Left ventricle myocardium superior (tissue), 1 donor: Measurements from ENCODE around the gene PTPRM. TPM values are rescaled to one million over a fixed set of nuclear protein-coding genes. Genes with fewer than 3 reads are reported as not detected.

Experiments
- ATAC-seq: fragments of 200-7000 bp; cut with Tn5 transposase; one replicate; pipeline ENCODE4 v1.9.1; 2020; ENCODE audit warnings: mild to moderate bottlenecking, moderate library complexity
- DNase-seq: peaks from one replicate; pipeline ENCODE4 v3.0.0-alpha.2; 2020
- intact Hi-C: fragments of 100-400 bp; cut with micrococcal nuclease; formaldehyde crosslinking; loops from one replicate; pipeline ENCODE4 v1.11.0; 2022
- total RNA-seq: library from RNA; stranded (reverse); fragmentation: NEBNext Ultra II Directional; extraction: Animal tissue kit (Norgen Biotek cat#: 25700); gene quantifications from one replicate; pipeline ENCODE4 v1.2.1, GENCODE V29; 2021
- donor health status: DM: no; HTN: yes; CAD: no; lungs with severe emphysema.

The PTPRM gene
- total RNA-seq, 1 donor from 2014 or later = 100 TPM

DNA sequence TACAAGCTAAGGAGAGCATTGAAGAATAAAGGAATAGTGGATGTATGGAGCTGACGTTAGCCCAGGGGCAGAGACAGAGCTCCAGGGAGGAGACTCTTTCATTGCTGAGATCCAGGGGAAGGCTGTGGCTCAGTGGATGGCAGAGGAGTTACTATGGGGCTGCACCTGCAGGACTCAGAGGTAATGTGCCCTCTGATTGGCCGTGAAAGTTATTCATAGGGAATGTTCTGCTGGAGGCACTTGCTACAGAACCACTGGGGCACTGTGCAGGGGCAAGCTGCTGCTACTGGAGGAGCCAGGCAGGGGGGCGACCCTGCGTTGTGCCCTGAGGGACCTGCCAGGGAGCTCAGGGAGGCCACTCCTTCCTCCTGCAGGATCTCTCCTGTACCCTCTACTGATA is 199.2 kb downstream of the PTPRM start:
- intact Hi-C loops = no loop called here
- ATAC-seq = peak; percentile 53
- no peak for DNase-seq

DNA sequence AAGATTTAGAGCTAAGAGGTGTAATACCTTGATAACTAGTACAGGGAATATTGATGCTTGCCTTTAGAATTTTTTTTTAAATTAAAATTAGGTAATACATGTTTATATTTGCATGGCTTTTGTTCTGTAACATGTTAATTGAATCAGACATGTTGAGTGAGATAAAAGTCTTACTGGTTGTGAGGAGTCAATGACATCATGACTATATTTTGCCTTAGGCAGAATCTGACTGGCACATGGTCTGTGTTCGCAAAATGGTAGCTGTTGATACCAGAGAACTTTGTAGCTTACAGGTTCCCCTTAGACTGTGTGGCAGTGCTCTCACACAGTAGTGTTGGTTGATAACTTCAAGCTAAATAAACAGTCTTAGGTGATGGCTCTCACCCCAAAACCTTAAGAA is 199.7 kb downstream of the PTPRM start:
- DNase-seq = no peak
- peak; percentile 43 for ATAC-seq
- intact Hi-C loops = no loop called here

- intact Hi-C loops = no loop called here
- ATAC-seq (peak; percentile 60), DNase-seq (no peak)
Measured at GRCh38 chr18:7770908-7771307, 203.8 kb downstream of the PTPRM start.

DNA sequence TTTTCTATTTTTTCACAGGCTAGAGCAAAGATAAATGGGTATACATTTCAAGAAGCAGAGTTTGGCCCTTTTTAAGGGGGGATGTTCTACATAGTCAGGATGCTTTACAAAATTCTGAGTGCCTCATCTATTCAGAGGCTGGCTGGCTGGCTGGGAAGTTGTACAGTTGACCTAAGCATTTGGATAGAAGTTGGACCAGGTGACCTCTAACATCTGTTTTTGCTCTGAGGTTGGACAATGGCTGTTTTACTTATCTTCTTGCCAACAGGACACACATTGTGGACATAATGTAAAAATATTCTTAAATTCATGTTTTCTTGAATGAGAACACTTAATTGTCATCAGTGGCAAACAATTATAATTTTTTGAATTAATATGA is 205.4 kb downstream of the PTPRM start:
- ATAC-seq (peak; percentile 38), DNase-seq (no peak)
- intact Hi-C loops = no loop called here

GRCh38 chr18:7772951-7773350 is 205.8 kb downstream of the PTPRM start:
- intact Hi-C loops = no loop called here
- ATAC-seq (no peak), DNase-seq (no peak)

DNA sequence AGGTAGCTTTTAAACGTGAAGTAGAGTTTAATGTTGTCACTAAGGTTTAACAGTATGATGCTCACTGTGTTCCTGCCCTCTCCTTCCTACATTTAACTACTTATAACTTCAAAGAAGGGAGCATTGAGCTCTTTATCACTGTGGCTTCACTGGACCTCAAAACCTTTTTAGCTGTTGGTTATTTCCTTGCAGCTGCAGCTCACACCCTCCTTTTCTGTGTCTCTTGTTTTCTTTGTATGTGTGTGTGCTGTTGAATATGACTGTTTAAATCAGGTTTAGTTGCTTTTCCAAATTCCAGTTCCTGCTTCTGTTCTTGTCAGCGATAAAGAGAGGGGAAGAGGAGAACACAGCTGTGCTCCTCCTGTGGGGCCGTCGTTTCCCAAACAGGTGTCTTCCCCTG is 208.0 kb downstream of the PTPRM start:
- intact Hi-C loops = no loop called here
- ATAC-seq (no peak), DNase-seq (no peak)

- DNase-seq (no peak), ATAC-seq (no peak)
- intact Hi-C loops = no loop called here
Measured at GRCh38 chr18:7775843-7776242, 208.7 kb downstream of the PTPRM start.

GRCh38 chr18:7778181-7778580 is 211.1 kb downstream of the PTPRM start:
- ATAC-seq = no peak
- DNase-seq = no peak
- intact Hi-C loops = no loop called here

- DNase-seq = no peak
- intact Hi-C loops = no loop called here
- no peak for ATAC-seq
Measured at GRCh38 chr18:7779211-7779610, 212.1 kb downstream of the PTPRM start.

DNA sequence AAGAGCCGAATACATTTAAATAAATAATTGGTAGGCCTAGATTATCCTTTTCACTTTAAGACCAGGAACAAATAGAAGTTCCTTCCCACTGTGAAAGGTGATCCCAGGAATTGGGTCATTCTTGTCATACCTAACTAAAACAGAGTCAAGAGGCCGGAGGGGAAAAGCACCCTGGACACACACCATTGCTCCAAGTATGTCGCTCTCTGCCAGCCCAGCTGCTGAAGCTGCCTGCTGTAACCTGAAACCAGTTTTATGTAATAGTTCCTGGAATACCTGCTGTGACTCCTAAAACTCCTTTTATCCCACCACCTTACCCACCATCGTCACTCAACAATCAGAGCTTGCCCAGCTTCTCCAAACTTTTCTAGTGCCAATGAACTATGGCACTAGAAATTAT is 217.1 kb downstream of the PTPRM start:
- DNase-seq = no peak
- intact Hi-C loops = no loop called here
- ATAC-seq = no peak

DNA sequence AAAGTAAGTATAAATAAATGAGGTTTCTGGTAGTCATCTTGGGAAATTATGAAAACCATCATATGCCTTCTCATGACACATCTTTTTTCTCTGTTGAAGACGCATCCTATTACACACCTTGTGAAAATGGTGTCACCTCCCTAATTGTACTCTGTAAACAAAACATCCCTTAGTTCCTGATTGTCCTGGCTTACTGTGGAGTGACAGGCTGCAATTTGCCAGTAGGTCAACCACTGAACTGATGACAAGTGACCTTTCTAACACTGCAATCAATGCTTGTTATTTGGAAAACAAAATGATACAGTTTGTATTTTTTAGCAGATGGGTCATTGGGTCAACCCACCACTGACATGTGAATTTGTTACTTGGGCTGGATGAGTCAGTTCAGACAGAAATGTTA is 219.5 kb downstream of the PTPRM start:
- intact Hi-C loops = no loop called here
- DNase-seq (no peak), ATAC-seq (no peak)

DNA sequence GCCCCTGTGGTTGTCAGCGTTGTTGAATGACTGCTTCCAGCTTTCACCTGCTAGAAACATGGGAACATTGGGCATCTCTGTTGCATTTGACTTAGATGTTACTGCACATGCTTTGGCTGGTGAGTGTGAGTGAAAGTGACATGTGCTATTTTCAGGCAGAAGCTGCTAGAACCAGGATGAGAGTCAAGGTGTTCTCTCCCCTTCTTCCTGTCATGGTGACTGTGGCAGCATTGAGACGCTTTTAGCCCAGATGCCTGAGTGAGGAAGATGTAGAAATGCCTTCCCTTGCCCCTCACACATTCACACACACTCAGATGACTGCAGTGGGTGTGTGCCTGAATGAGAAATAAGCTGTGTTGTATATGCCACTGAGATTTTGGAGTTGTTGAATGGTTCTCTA is 220.2 kb downstream of the PTPRM start:
- ATAC-seq = peak; percentile 47
- intact Hi-C loops = no loop called here
- no peak for DNase-seq

GRCh38 chr18:7789856-7790552 is 222.9 kb downstream of the PTPRM start:
- ATAC-seq (peak; percentile 55), DNase-seq (no peak)
- intact Hi-C loops = no loop called here

DNA sequence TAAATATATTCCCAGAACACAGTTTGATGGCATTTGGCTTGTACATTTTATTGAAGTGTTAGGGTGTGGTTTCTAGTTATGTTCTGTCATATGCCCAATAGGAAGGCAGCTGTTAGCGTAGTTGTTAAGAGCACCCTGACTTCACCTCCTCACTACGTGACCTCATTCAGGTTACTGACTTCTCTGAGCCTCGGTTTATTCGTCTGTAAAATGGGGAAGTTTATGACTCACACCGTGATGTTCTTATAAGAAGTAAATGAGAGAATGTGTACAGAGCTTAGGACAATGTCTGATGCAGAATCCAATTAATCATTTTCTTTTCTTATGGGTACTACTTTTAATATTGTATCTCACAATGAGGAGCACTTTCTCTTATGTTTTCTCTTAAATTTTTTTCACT is 226.0 kb downstream of the PTPRM start:
- ATAC-seq (no peak), DNase-seq (no peak)
- intact Hi-C loops = no loop called here

DNA sequence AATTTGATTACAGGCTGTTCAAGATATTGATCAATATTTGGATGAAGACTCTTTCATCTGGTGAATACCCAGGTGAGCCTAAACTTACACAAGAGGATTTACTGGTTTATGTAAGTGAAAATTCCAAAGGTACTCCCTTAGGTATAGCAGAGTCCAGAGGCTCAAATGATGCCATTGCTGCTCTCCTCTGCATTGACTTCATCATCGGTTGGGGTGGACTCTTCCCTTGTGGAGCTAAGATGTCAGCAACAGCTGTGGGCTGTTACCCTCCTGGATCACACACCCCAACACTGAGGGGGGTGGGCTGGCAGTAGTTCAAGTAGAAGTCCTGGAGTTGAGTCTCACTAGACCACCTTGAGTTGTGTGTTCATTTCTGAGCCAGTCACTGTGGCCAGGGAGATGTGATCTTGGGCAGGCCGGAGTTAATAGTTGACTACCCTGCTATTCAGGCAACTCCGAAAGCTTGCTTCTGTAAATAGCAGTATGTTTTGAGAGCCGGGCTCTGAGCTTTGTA is 236.9 kb downstream of the PTPRM start:
- ATAC-seq (no peak), DNase-seq (no peak)
- intact Hi-C loops = no loop called here

DNA sequence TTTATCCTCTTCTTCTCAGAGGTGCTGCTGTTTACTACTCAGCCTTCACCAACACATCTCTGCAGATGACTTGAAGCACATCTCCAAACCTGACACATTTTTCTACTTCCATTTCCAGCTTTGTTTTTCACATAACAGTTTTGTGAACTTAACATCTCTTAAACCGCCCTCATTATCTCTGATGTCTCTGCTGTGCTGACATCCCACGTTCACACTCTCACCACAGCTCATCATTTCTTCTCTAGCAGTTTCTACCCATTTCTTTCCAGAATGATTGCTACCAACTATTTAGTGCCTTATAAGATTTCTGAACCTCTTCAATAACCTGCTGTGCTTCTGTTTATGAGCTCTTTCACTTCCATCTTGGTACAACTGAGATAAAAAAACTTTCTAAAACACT is 238.0 kb downstream of the PTPRM start:
- no peak for ATAC-seq
- intact Hi-C loops = no loop called here
- DNase-seq = no peak

- ATAC-seq (peak; percentile 44), DNase-seq (no peak)
- intact Hi-C loops = no loop called here
Measured at GRCh38 chr18:7805880-7806279, 238.8 kb downstream of the PTPRM start.

DNA sequence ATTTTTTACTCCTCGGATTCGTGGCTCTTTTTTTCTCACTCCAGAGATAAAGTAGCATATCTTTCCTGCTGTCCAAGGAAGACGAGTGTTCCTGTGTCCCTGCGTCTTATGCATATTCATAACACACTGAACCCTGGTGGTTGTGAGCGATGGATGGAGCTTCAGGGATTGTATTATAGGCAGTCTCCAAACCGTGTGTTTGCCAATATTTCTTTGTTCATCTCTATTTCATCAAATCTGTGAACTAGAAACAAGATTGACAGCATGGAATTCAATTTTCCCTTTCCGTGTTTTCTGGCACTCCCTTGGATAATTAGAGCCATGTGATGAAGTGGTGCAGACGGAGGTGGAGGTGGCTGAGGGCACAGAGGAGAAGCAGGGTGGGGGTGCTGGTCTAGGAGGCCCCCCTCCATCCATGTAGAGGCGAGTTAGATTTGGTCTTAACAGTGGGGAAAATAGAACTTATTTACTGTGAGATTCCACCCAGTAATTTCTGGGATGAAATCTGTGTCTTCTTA is 240.9 kb downstream of the PTPRM start:
- no peak for DNase-seq
- ATAC-seq = no peak
- intact Hi-C loops = no loop called here

DNA sequence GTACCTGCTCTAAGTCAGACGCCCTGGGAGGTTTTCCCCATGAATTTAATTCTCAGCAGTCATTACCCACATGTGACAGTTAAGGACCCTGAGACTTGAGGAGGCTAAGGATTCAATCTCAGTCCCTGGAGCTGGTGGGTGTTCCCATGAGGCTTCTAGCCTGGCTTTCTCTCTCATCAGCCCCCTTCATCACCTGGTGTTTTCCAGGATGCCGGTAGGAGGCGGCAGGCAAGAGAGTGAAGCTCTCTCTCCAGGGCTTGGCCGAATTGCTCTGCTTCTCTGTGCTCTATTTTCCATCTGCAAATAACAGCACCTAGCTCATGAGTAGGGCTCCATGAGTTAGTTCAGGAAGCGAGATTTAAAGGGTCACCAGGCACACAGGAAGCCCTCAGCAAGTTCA is 241.9 kb downstream of the PTPRM start:
- intact Hi-C loops = no loop called here
- no peak for DNase-seq
- ATAC-seq = no peak

DNA sequence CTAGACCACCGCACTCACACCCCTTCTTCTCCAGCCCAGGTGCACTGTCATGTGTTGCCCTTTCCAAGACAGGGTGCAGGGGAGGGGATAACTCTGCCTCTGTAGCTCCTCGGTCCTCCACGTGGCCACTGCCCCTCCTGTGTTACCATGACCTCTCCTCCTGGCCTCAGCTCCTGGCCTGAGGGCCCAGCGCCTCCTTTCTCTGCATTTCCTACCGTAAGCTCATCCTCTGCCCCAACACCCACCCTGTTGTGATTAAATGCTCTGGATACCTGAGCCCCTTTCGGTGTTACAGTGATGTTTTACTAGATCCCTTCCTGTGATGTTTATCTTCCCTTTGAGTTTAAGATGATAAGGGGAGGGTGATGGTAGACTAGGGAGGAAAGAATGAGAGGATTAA is 242.3 kb downstream of the PTPRM start:
- DNase-seq = no peak
- intact Hi-C loops = no loop called here

DNA sequence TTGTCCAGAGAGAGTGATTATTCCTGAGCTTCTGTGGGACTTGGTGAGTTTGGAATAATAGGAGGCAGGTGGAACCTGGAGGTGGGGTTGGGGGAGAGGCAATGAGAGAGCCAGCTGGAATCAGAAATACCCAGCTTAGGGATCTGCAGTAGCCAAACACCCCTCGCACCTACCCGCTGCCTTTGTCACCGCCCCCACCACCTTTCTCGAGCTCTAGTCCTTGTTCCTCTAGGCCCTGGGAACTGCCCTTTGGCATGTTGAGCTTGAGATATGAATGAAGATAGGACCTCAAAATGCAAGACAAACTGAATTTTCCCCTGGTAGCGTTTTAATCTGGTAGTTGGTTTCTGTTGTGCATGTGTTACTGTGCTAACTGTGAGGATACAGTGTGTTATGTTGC is 242.9 kb downstream of the PTPRM start:
- no peak for ATAC-seq
- intact Hi-C loops = no loop called here
- DNase-seq = no peak

More for the DNA sequence above, 242.3 kb downstream of the PTPRM start:
- ATAC-seq = no peak
